Mesendoderm (in vitro differentiated cells): ENCODE data around the gene FREM2.

Source experiments
- DNase-seq: peaks from one replicate; pipeline ENCODE4 v3.0.0; 2013
- H2AK5ac ChIP-seq: 2 replicates; pipeline ENCODE4 v1.6.1; 2013; ENCODE audit warnings: low read length, inconsistent platforms
- H2BK120ac ChIP-seq: 2 replicates; pipeline ENCODE4 v1.6.1; 2013; ENCODE audit warnings: low read depth, mild to moderate bottlenecking, low read length, moderate library complexity, mixed read lengths
- H2BK15ac ChIP-seq: replicated peaks from 2 replicates; pipeline ENCODE4 v1.6.1; 2013; ENCODE audit warnings: low read depth, mild to moderate bottlenecking, moderate library complexity
- H2BK5ac ChIP-seq: 2 replicates; pipeline ENCODE4 v1.6.1; 2013; ENCODE audit warnings: low read length, inconsistent platforms
- H3K18ac ChIP-seq: 2 replicates; pipeline ENCODE4 v1.6.1; 2013; ENCODE audit warnings: mild to moderate bottlenecking, low read length, mixed read lengths
- H3K23ac ChIP-seq: one replicate; pipeline ENCODE4 v1.6.1; 2013; ENCODE audit warnings: low read length
- H3K27ac ChIP-seq: 2 replicates; pipeline ENCODE4 v1.5.1; 2013; ENCODE audit warnings: low read depth, mild to moderate bottlenecking, inconsistent platforms, low read length, moderate library complexity
- H3K27me3 ChIP-seq: 2 replicates; pipeline ENCODE4 v1.6.1; 2013; ENCODE audit warnings: low read length, control low read depth, mild to moderate bottlenecking, inconsistent platforms; ENCODE audit not compliant: insufficient read depth, poor library complexity
- H3K36me3 ChIP-seq: 2 replicates; pipeline ENCODE4 v1.6.1; 2013; ENCODE audit warnings: low read length, inconsistent platforms; ENCODE audit not compliant: control insufficient read depth, insufficient read depth
- H3K4ac ChIP-seq: one replicate; pipeline ENCODE4 v1.6.1; 2013; ENCODE audit warnings: low read depth, mild to moderate bottlenecking, low read length, moderate library complexity
- H3K4me1 ChIP-seq: 2 replicates; pipeline ENCODE4 v1.6.1; 2013; ENCODE audit warnings: low read depth, low read length, inconsistent platforms; ENCODE audit not compliant: control insufficient read depth
- H3K4me2 ChIP-seq: 2 replicates; pipeline ENCODE4 v1.6.1; 2013; ENCODE audit warnings: low read length
- H3K4me3 ChIP-seq: 2 replicates; pipeline ENCODE4 v1.5.1; 2013; ENCODE audit warnings: mild to moderate bottlenecking, low read length
- H3K56ac ChIP-seq: one replicate; pipeline ENCODE4 v1.6.1; 2013; ENCODE audit warnings: low read length
- H3K79me1 ChIP-seq: 2 replicates; pipeline ENCODE4 v1.6.1; 2013; ENCODE audit warnings: low read length, inconsistent platforms
- H3K79me2 ChIP-seq: 2 replicates; pipeline ENCODE4 v1.6.1; 2013; ENCODE audit warnings: mild to moderate bottlenecking, low read length; ENCODE audit not compliant: control insufficient read depth, insufficient read depth
- H3K9ac ChIP-seq: 2 replicates; pipeline ENCODE4 v1.6.1; 2013; ENCODE audit warnings: low read length, inconsistent platforms
- H4K5ac ChIP-seq: one replicate; pipeline ENCODE4 v1.6.1; 2013; ENCODE audit warnings: low read length
- H4K8ac ChIP-seq: one replicate; pipeline ENCODE4 v1.6.1; 2013; ENCODE audit warnings: low read depth, mild to moderate bottlenecking, control low read depth, low read length, moderate library complexity
- WGBS: extraction: QIAGEN DNeasy Blood & Tissue Kit; methylation state at CpG from one replicate; pipeline ENCODE4 v1.1.7; 2013; ENCODE audit warnings: low lambda C conversion rate, missing lambda C conversion rate; ENCODE audit not compliant: insufficient coverage; ENCODE audit errors: extremely low coverage; 5-methylcytosine and 5-hydroxymethylcytosine counted together

The FREM2 gene

GRCh38 chr13:38895075-38895474, 208.2 kb downstream of the FREM2 start:
- H4K8ac ChIP-seq = no peak overlapping the region
- no CpG with 5 or more reads among the region's 1 CpG for WGBS
- H2BK120ac ChIP-seq = no peak overlapping the region
- H2AK5ac ChIP-seq = no peak overlapping the region
- no peak overlapping the region for H3K18ac ChIP-seq
- H3K79me1 ChIP-seq = no peaks in the 10 kb centered on the region
- H2BK5ac ChIP-seq = no peak overlapping the region
- no peaks in the 10 kb centered on the region for H3K27me3 ChIP-seq
- H3K27ac ChIP-seq = no peak overlapping the region
- no peak overlapping the region for H4K5ac ChIP-seq
- no peak for DNase-seq
- H3K4me1 ChIP-seq = no peaks in the 10 kb centered on the region
- H3K79me2 ChIP-seq = no peaks in the 10 kb centered on the region
- no peaks in the 10 kb centered on the region for H3K36me3 ChIP-seq
- no peak overlapping the region for H3K4me2 ChIP-seq
- H3K4me3 ChIP-seq = no peak overlapping the region
- H2BK15ac ChIP-seq = no peak overlapping the region
- no peak overlapping the region for H3K9ac ChIP-seq
- H3K23ac ChIP-seq = no peak overlapping the region
- H3K56ac ChIP-seq = no peak overlapping the region
- H3K4ac ChIP-seq = no peak overlapping the region

GRCh38 chr13:38897521-38897920, 210.6 kb downstream of the FREM2 start:
- Histone ChIP-seq H3K56ac (no peak overlapping the region), H3K36me3 (no peaks in the 10 kb centered on the region), H3K9ac (no peak overlapping the region), H2BK120ac (no peak overlapping the region), H4K8ac (no peak overlapping the region), H2BK5ac (no peak overlapping the region), H3K79me2 (no peaks in the 10 kb centered on the region), H3K23ac (no peak overlapping the region), H3K27ac (no peak overlapping the region), H2BK15ac (no peak overlapping the region), H4K5ac (no peak overlapping the region), H3K4me1 (no peaks in the 10 kb centered on the region), H3K27me3 (no peaks in the 10 kb centered on the region), H3K18ac (no peak overlapping the region), H3K4ac (no peak overlapping the region), H3K4me3 (no peak overlapping the region), H3K4me2 (no peak overlapping the region), H2AK5ac (no peak overlapping the region), H3K79me1 (no peaks in the 10 kb centered on the region)
- DNase-seq = no peak
- no CpG with 5 or more reads among the region's 6 CpGs for WGBS

GRCh38 chr13:38898481-38898880, 211.6 kb downstream of the FREM2 start:
- Histone ChIP-seq H2AK5ac (no peak overlapping the region), H3K27ac (no peak overlapping the region), H2BK120ac (no peak overlapping the region), H4K8ac (no peak overlapping the region), H3K4me1 (no peaks in the 10 kb centered on the region), H3K27me3 (no peaks in the 10 kb centered on the region), H3K4me2 (no peak overlapping the region), H3K4ac (no peak overlapping the region), H3K4me3 (no peak overlapping the region), H3K18ac (no peak overlapping the region), H3K36me3 (no peaks in the 10 kb centered on the region), H3K79me2 (no peaks in the 10 kb centered on the region), H2BK5ac (no peak overlapping the region), H3K23ac (no peak overlapping the region), H3K56ac (no peak overlapping the region), H2BK15ac (no peak overlapping the region), H3K79me1 (no peaks in the 10 kb centered on the region), H3K9ac (no peak overlapping the region), H4K5ac (no peak overlapping the region)
- DNase-seq = no peak
- WGBS = no CpG with 5 or more reads among the region's 2 CpGs

- Histone ChIP-seq H3K56ac (no peak overlapping the region), H3K79me2 (no peaks in the 10 kb centered on the region), H2BK15ac (no peak overlapping the region), H3K4me1 (no peaks in the 10 kb centered on the region), H3K79me1 (no peaks in the 10 kb centered on the region), H3K4me2 (no peak overlapping the region), H3K4ac (no peak overlapping the region), H2BK5ac (no peak overlapping the region), H3K36me3 (no peaks in the 10 kb centered on the region), H2BK120ac (no peak overlapping the region), H4K5ac (no peak overlapping the region), H3K18ac (no peak overlapping the region), H3K27me3 (no peaks in the 10 kb centered on the region), H3K9ac (no peak overlapping the region), H3K4me3 (no peak overlapping the region), H3K27ac (no peak overlapping the region), H3K23ac (no peak overlapping the region), H4K8ac (no peak overlapping the region), H2AK5ac (no peak overlapping the region)
- no peak for DNase-seq
- no CpG with 5 or more reads among the region's 4 CpGs for WGBS
Measured at GRCh38 chr13:38899571-38899970, 212.7 kb downstream of the FREM2 start.

- H3K4me1 ChIP-seq = no peaks in the 10 kb centered on the region
- H3K18ac ChIP-seq = no peak overlapping the region
- H3K27ac ChIP-seq = no peak overlapping the region
- no peak overlapping the region for H3K4ac ChIP-seq
- peak; percentile 65 for DNase-seq
- H3K23ac ChIP-seq = no peak overlapping the region
- no peaks in the 10 kb centered on the region for H3K79me2 ChIP-seq
- H3K56ac ChIP-seq = no peak overlapping the region
- H4K8ac ChIP-seq = no peak overlapping the region
- H3K27me3 ChIP-seq = no peaks in the 10 kb centered on the region
- H3K4me2 ChIP-seq = no peak overlapping the region
- WGBS = no CpG with 5 or more reads among the region's 3 CpGs
- H2BK5ac ChIP-seq = no peak overlapping the region
- H2BK120ac ChIP-seq = no peak overlapping the region
- no peak overlapping the region for H3K4me3 ChIP-seq
- no peaks in the 10 kb centered on the region for H3K79me1 ChIP-seq
- no peak overlapping the region for H2AK5ac ChIP-seq
- no peak overlapping the region for H4K5ac ChIP-seq
- no peaks in the 10 kb centered on the region for H3K36me3 ChIP-seq
- H2BK15ac ChIP-seq = no peak overlapping the region
- H3K9ac ChIP-seq = no peak overlapping the region
Measured at GRCh38 chr13:38900188-38900587, 213.3 kb downstream of the FREM2 start.

- Histone ChIP-seq H3K4me2 (no peak overlapping the region), H2BK120ac (no peak overlapping the region), H3K56ac (no peak overlapping the region), H3K79me1 (no peaks in the 10 kb centered on the region), H3K4me1 (no peaks in the 10 kb centered on the region), H3K27me3 (no peaks in the 10 kb centered on the region), H2AK5ac (no peak overlapping the region), H4K5ac (no peak overlapping the region), H3K4ac (no peak overlapping the region), H3K23ac (no peak overlapping the region), H3K9ac (no peak overlapping the region), H3K36me3 (no peaks in the 10 kb centered on the region), H3K18ac (no peak overlapping the region), H2BK15ac (no peak overlapping the region), H4K8ac (no peak overlapping the region), H3K79me2 (no peaks in the 10 kb centered on the region), H2BK5ac (no peak overlapping the region), H3K4me3 (no peak overlapping the region), H3K27ac (no peak overlapping the region)
- WGBS = no CpG with 5 or more reads among the region's 1 CpG
- no peak for DNase-seq
Measured at GRCh38 chr13:38902551-38902950, 215.7 kb downstream of the FREM2 start.
